ENCODE results near the gene COL6A3.

COL6A3 gene

GRCh38 chr2:237333748-237334147, 80.2 kb downstream of the COL6A3 start:
- DNase-seq (ENCODE audit: extremely low read depth, low read depth) = no peak
- no peak overlapping the region for H3K4me3 ChIP-seq (replicated peaks; ENCODE audit: low read depth, low read length)
- TF ChIP-seq, protein P1, sequence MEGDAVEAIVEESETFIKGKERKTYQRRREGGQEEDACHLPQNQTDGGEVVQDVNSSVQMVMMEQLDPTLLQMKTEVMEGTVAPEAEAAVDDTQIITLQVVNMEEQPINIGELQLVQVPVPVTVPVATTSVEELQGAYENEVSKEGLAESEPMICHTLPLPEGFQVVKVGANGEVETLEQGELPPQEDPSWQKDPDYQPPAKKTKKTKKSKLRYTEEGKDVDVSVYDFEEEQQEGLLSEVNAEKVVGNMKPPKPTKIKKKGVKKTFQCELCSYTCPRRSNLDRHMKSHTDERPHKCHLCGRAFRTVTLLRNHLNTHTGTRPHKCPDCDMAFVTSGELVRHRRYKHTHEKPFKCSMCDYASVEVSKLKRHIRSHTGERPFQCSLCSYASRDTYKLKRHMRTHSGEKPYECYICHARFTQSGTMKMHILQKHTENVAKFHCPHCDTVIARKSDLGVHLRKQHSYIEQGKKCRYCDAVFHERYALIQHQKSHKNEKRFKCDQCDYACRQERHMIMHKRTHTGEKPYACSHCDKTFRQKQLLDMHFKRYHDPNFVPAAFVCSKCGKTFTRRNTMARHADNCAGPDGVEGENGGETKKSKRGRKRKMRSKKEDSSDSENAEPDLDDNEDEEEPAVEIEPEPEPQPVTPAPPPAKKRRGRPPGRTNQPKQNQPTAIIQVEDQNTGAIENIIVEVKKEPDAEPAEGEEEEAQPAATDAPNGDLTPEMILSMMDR (IDR thresholded peaks at IDR 0.05; ENCODE audit: low read depth, low read length, missing control alignments) = no peak

GRCh38 chr2:237330541-237330940, 83.4 kb downstream of the COL6A3 start:
- no peak overlapping the region for H3K4me3 ChIP-seq (replicated peaks; ENCODE audit: low read depth, low read length)
- DNase-seq (ENCODE audit: extremely low read depth, low read depth) = no peak
- TF ChIP-seq, protein P1 (IDR thresholded peaks at IDR 0.05; ENCODE audit: low read depth, low read length, missing control alignments) = no peak

- no peak overlapping the region for H3K4me3 ChIP-seq (replicated peaks; ENCODE audit: low read depth, low read length)
- DNase-seq (ENCODE audit: extremely low read depth, low read depth) = no peak
- TF ChIP-seq, protein P1 (IDR thresholded peaks at IDR 0.05; ENCODE audit: low read depth, low read length, missing control alignments) = no peak
Observed at GRCh38 chr2:237327175-237327950, 86.6 kb downstream of the COL6A3 start.

GRCh38 chr2:237326266-237327171, 87.4 kb downstream of the COL6A3 start:
- DNase-seq (ENCODE audit: extremely low read depth, low read depth) = no peak
- H3K4me3 ChIP-seq (replicated peaks; ENCODE audit: low read depth, low read length) = no peak overlapping the region
- TF ChIP-seq, protein P1 (IDR thresholded peaks at IDR 0.05; ENCODE audit: low read depth, low read length, missing control alignments) = no peak

- no peak overlapping the region for H3K4me3 ChIP-seq (replicated peaks; ENCODE audit: low read depth, low read length)
- no peak for DNase-seq (ENCODE audit: extremely low read depth, low read depth)
- TF ChIP-seq, protein P1 (IDR thresholded peaks at IDR 0.05; ENCODE audit: low read depth, low read length, missing control alignments) = no peak
Observed at GRCh38 chr2:237324837-237325236, 89.1 kb downstream of the COL6A3 start.

GRCh38 chr2:237324405-237324831, 89.5 kb downstream of the COL6A3 start:
- H3K4me3 ChIP-seq (replicated peaks; ENCODE audit: low read depth, low read length) = no peak overlapping the region
- DNase-seq (ENCODE audit: extremely low read depth, low read depth) = no peak
- TF ChIP-seq, protein P1 (IDR thresholded peaks at IDR 0.05; ENCODE audit: low read depth, low read length, missing control alignments) = no peak
